ENCODE results near the gene HTR2A. TPM values are rescaled to one million over a fixed set of nuclear protein-coding genes. Genes with fewer than 3 reads are reported as not detected.

HTR2A gene
- polyA plus RNA-seq, 1 donor (not counting 4 experiments of a cell fraction or from before 2014, with no cell fraction given): not detected

DNA sequence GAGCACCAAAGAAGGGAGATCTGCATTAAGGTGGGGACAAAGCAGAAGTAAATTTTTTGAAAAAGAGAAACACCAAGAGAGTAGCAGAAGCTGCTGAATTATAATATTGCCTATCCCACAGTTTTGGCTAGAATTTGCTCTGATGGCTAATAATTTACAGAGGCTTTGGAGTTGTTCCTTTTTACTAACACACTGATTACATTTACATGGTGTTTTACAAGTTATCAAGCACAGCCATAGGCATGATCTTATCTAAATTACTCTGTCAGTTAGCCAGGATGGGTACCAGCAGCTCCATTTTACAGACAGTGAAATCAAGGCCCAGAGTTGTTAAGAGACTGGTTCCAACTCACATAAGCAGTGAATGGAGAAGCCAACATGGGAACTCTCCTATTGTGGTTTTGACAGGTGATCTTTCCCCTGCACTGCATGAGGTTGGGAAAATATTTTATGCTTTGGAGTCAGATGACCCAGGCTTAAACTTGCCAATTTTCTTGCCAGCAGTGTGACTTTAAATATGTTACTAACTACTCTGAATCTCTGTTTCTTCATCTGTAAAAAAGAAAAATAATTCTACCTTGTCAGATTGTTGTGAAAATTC is 66.3 kb downstream of the HTR2A start:
- Histone ChIP-seq H3K9me3 (ENCODE audit: control insufficient read depth, low read depth, low read length) (no peaks in the 10 kb centered on the region), H3K79me2 (ENCODE audit: control insufficient read depth, insufficient read depth, low read length) (no peaks in the 10 kb centered on the region), H3K4me3 (ENCODE audit: control insufficient read depth in 2 of 3, extremely low read depth in 1 of 3, insufficient read depth in 2 of 3, low read depth in 1 of 3, low read length in 3 of 3) (no peak overlapping the region), H3K9ac (ENCODE audit: control insufficient read depth, extremely low read depth, insufficient read depth, low read length) (no peak overlapping the region), H3K4me1 (ENCODE audit: control insufficient read depth, extremely low read depth, insufficient read depth, low read length) (no peaks in the 10 kb centered on the region), H2AFZ (ENCODE audit: control insufficient read depth, low read length) (no peak overlapping the region), H3K27ac (ENCODE audit: control insufficient read depth, insufficient read depth, low read length) (no peak overlapping the region), H3K4me2 (ENCODE audit: control insufficient read depth, extremely low read depth, insufficient read depth, low read depth, low read length) (no peak overlapping the region), H4K20me1 (ENCODE audit: control insufficient read depth, extremely low read depth, insufficient read depth, low read length) (no peaks in the 10 kb centered on the region), H3K36me3 (ENCODE audit: control insufficient read depth in 2 of 2, extremely low read depth in 1 of 2, insufficient read depth in 2 of 2, low read length in 2 of 2) (no peaks in the 10 kb centered on the region), H3K9me1 (ENCODE audit: control insufficient read depth, extremely low read depth, insufficient read depth, low read length) (no peaks in the 10 kb centered on the region), H3K27me3 (ENCODE audit: control insufficient read depth, extremely low read depth, insufficient read depth, low read length) (no peaks in the 10 kb centered on the region)
- no peak for DNase-seq (ENCODE audit: low read depth, low spot score)
- no peak for FAIRE-seq
- TF ChIP-seq, protein P1, sequence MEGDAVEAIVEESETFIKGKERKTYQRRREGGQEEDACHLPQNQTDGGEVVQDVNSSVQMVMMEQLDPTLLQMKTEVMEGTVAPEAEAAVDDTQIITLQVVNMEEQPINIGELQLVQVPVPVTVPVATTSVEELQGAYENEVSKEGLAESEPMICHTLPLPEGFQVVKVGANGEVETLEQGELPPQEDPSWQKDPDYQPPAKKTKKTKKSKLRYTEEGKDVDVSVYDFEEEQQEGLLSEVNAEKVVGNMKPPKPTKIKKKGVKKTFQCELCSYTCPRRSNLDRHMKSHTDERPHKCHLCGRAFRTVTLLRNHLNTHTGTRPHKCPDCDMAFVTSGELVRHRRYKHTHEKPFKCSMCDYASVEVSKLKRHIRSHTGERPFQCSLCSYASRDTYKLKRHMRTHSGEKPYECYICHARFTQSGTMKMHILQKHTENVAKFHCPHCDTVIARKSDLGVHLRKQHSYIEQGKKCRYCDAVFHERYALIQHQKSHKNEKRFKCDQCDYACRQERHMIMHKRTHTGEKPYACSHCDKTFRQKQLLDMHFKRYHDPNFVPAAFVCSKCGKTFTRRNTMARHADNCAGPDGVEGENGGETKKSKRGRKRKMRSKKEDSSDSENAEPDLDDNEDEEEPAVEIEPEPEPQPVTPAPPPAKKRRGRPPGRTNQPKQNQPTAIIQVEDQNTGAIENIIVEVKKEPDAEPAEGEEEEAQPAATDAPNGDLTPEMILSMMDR (optimal IDR thresholded peaks at IDR 0.05 in 1 of 3, IDR thresholded peaks at IDR 0.05 in 1 of 3, conservative IDR thresholded peaks at IDR 0.05 in 1 of 3; ENCODE audit: extremely low read depth in 1 of 3, insufficient read depth in 2 of 3, low read length in 3 of 3): no peak
- no peak for TF ChIP-seq EZH2 (IDR thresholded peaks at IDR 0.05; ENCODE audit: low read length)
- dilution Hi-C loops (cut with MboI; ENCODE audit: extremely low pct_ligation_motif_present, low sequenced_read_pairs): no loop called here

DNA sequence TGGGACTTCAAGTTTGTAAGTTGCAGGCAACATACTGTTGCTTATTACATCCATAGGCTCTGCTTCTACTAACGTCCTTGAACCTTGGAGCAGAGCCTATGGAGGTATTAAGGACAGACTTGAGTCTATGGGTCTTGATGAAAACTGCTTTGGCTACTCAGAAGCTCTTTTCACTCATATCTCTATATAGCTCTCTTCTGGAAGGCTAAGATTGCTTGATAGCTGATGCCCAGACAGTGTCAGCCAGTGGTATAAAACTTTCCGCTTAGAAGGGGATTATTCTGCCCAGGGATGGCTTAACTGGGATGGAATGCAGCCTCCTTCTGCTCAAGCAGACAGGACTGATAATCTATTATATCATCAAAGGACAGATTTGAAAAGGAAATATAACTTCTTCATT is 74.3 kb downstream of the HTR2A start:
- Histone ChIP-seq H3K9ac (ENCODE audit: control insufficient read depth, extremely low read depth, insufficient read depth, low read length) (no peak overlapping the region), H2AFZ (ENCODE audit: control insufficient read depth, low read length) (no peak overlapping the region), H3K4me2 (ENCODE audit: control insufficient read depth, extremely low read depth, insufficient read depth, low read depth, low read length) (no peak overlapping the region), H4K20me1 (ENCODE audit: control insufficient read depth, extremely low read depth, insufficient read depth, low read length) (no peaks in the 10 kb centered on the region), H3K4me1 (ENCODE audit: control insufficient read depth, extremely low read depth, insufficient read depth, low read length) (no peaks in the 10 kb centered on the region), H3K27me3 (ENCODE audit: control insufficient read depth, extremely low read depth, insufficient read depth, low read length) (peaks cover 7% of the 10 kb centered on the region), H3K9me1 (ENCODE audit: control insufficient read depth, extremely low read depth, insufficient read depth, low read length) (no peaks in the 10 kb centered on the region), H3K27ac (ENCODE audit: control insufficient read depth, insufficient read depth, low read length) (no peak overlapping the region), H3K36me3 (ENCODE audit: control insufficient read depth in 2 of 2, extremely low read depth in 1 of 2, insufficient read depth in 2 of 2, low read length in 2 of 2) (no peaks in the 10 kb centered on the region), H3K9me3 (ENCODE audit: control insufficient read depth, low read depth, low read length) (no peaks in the 10 kb centered on the region), H3K79me2 (ENCODE audit: control insufficient read depth, insufficient read depth, low read length) (no peaks in the 10 kb centered on the region), H3K4me3 (ENCODE audit: control insufficient read depth in 2 of 3, extremely low read depth in 1 of 3, insufficient read depth in 2 of 3, low read depth in 1 of 3, low read length in 3 of 3) (no peak overlapping the region)
- TF ChIP-seq EZH2 (IDR thresholded peaks at IDR 0.05; ENCODE audit: low read length): no peak
- TF ChIP-seq, protein P1 (optimal IDR thresholded peaks at IDR 0.05 in 1 of 3, IDR thresholded peaks at IDR 0.05 in 1 of 3, conservative IDR thresholded peaks at IDR 0.05 in 1 of 3; ENCODE audit: extremely low read depth in 1 of 3, insufficient read depth in 2 of 3, low read length in 3 of 3): no peak
- no peak for FAIRE-seq
- no peak for DNase-seq (ENCODE audit: low read depth, low spot score)
- dilution Hi-C loops (cut with MboI; ENCODE audit: extremely low pct_ligation_motif_present, low sequenced_read_pairs): no loop called here
